HG02973 (cell line): ENCODE data around the gene SHMT1.
A peak's percentile ranks its signal among the peaks of the same experiment; 100 is the strongest.
"Not testable (repeated sequence)": the region's sequence is repeated elsewhere in the genome, so short reads cannot be mapped to it uniquely, and the experiment has no call there.

ENCODE experiments used
- ATAC-seq: cut with Tn5 transposase; IDR thresholded peaks from one replicate; pipeline ENCODE4 v1.9.1; 2021; ENCODE audit warnings: moderate library complexity; ENCODE audit not compliant: unreplicated experiment

The SHMT1 gene

DNA sequence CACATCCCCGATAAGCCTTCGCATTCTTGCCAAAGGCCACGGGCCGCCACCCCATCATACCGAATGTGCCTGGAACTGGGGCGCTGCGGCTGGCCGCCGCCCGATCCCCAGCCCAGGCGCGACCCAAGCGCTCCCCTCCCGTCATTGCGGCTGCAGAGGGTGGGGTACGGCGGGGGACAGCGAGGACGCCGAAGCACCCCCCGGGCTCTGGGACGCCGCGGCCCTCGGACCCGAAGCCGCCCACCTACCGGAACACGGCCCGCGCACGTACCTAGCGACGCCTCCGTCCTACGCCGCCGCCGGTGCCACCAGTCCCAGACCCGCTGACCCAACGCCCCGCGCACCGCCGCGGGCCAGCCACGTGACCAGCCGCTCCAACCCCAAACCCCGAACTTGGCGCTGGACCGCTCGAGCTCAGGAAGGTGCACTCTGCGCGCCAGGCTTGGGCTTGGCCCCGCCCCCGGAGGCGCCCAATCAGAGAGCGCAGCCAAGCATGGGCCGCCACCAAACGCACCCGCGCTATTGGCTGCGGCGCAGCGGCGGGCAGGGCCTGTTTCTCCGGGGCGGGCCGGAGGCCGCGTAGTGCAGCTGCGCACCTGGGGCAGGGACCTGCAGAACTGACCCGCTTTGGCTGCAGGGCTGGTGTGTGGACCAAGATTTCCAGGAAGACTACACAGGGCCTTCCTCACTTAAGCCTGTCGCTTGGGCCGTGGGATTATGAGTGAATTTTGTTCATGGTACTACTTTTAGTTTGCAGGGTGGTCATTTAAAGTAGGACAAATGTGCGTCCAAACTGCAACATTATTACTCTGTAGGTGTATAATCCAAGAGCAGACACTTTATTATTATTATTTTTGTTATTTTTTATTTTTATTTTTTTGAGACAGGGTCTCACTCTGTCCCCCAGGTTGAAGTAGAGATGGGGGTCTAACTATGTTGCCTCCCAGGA, at the start of gene SHMT1:
Gene SHMT1, minus strand, starts transcription at position 450 of the 949 bp plus-strand sequence. CDS start 7,569 bp downstream, outside the sequence.
- ATAC-seq, result peak; percentile 94

DNA sequence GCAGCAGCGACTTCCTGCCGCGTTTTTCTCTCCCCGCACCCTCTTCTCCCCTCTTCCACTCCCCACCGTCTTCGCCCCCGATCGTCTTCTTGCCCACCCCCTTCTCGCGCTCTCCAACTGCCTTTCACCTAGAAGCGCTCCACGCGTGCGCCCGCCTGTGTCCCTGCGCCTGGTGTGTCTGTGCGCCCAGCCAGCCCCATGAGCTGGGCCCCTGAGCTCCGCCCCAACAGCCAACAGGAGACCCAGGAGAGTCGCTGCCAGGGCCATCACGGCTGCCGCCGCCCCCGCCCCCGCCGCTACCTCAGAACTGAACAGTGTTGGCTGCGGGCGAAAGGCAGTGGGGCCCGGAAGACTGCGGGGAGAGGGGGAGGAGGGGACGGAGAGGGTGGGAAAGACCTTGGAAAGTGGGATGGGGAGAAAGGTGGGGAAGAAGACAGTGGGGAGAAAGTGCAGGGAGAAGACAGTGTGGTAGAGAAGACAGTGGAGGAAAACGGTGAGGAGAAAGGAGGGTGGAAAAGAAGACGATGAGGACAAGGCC, 48.7 kb upstream of the SHMT1 start:
- not testable (repeated sequence) for ATAC-seq

DNA sequence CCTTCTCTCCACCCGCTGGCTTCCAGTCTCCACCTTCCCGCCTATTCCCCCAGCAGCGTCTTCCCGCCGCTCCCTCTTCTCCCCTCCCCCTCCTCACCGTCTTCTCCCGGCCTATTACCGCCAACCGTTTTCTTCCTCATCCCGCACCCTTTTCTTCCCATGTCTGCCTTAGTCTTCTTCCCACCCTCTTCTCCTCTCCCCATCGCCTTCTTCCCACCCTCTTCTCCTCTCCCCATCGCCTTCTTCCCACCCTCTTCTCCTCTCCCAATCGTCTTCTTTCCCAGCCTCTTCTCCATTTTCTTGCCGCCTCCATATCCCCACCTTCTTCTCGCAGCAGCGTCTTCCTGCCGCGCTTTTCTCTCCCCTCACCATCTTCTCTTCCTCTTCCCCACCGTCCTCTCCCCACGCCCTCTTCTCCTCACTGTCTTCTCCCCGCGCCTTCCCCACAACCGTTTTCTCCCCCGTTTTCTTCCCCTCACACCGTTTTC, 48.1 kb upstream of the SHMT1 start:
- ATAC-seq, result not testable (repeated sequence)

DNA sequence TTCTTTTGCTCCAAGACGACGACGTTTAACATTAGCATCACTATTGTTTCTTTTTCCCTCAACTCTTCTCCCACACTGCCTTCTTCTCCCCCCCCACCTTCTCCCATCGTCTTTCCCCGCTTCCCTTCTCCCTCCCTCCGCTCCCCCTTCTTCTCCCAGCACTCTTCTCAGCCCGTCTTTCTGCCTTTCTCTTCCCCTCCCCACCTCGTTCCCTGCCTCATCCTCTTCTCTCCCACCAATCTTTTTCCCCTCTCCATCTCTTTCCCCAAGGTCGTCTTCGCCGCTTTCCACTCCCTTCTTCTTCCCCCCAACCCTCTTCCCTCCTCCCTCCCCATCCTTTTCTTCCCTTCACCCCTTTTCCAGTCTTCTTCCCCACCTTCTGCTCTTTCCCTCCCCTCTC, 47.4 kb upstream of the SHMT1 start:
- not testable (repeated sequence) for ATAC-seq

DNA sequence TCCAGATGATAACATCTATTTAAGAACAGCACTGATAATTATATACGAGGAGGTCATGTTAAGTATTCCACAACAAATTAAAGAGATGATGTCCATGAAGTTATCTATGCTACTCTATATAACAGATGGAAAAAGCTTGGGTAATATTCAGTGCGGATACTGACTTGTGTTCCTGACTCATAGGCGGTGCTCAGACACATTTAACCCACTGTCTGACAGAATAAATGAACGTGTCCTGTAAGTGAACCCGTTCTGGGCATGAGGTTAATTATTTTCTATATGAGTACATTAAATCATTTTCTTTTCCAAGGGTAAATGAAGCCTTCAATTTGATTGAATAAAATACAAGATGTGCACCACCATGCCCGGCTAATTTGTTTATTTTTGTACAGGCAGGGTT, 46.0 kb upstream of the SHMT1 start:
- not testable (repeated sequence) for ATAC-seq

DNA sequence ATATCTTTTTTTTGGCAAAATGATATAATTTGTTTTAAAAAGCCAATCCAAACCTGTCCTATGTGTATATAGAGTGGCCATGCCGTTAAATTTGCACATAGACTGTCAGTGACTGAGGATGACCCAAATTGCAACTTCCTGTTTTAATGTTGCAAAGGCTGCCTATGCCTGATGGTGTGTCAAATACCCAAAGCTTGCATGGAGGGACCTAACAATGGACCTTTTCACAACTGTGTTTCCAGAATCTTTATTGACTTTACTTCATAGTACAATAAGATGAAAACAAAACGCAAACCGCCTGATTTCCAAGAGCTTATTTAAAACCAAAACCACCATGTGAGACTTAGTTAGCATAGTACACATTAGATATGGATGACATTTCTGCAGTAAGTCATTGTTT, 45.6 kb upstream of the SHMT1 start:
- not testable (repeated sequence) for ATAC-seq

DNA sequence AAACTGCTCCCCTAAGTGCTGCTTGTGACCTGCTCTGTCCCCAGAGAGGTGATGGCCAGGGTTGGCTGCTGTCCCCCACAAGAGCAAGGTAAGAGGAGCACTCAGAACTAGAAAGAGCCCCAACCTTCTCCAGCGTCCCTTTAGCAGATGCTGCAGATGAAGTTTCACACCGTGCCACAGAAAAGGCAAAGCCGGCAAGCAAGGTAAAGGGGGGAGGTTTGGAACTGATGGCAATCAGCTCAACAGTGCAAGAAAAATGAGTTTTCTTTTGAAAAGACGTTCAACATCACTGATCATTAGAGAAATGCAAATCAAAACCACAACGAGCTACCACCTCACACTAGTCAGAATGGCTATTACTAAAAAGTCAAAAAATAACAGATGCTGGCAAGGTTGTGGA, 40.3 kb upstream of the SHMT1 start:
- ATAC-seq, result not testable (repeated sequence)

DNA sequence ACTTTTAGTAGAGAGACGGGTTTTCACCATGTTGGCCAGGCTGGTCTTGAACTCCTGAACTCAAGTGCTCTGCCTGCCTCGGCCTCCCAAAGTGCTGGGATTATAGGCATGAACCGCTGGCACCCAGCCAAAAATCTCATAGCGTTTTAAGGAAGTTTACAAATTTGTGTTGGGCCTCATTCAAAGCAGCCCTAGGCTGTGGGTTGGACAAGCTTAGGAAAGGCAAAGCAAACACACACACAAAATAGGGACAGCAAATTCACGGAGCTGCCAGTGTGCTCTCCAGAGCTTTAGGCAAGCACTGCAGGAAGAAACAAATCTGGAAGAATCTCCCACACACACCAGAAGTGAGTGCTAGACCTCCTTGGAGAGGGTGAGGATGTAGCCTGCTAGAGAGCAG, 39.8 kb upstream of the SHMT1 start:
- not testable (repeated sequence) for ATAC-seq

DNA sequence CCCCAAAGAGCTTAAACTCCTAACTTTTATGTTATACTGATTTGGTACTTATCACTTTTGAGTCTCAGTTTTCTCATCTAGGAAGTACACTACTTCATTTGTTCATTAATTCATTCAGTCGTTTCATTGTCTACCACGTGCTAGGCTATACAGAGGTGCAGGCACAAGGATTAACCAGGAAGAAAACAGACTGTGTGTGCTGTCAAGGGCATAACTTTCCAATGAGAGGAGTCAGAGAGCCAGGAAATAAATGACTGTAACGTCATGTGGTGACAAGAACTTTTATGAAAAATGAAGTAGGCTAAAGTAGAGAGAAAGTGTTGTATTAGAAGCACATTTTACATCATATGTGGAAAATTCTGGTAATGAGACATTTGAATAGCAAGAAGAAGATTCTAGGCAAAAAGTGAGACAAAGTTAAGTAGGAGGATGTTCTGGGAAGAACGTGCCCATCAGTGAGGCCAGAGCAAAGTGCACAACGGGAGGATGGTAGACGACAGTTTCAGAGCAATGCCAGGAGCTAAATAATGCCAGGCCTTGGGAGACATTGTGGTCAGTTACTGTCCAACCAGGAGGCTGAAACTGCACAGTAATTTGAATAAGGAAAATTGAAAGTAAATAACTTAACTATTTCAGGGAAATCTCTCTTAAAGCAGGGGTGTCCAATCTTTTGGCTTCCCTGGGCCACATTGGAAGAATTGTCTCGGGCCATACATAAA, 38.7 kb upstream of the SHMT1 start:
- not testable (repeated sequence) for ATAC-seq

DNA sequence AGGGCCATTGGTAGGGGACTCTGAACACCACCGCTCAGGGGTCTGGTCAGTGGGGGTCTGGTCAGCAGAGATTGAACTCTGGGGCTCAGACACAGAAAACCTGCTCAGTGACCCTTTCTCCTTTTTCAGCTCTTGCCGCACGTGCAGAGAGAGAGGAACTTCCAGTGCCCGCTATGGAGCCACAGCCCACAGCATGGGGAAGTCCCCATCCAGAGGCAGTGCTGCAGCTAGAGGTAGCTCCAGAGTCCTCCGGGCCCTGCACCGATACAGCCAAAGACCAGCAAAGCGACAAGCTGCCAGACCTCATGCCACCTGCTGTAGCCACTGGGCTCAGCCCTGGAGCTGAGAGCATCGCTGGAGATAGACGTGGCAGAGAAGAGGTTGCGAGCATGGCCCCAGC, 25.4 kb upstream of the SHMT1 start:
- ATAC-seq, result not testable (repeated sequence)

DNA sequence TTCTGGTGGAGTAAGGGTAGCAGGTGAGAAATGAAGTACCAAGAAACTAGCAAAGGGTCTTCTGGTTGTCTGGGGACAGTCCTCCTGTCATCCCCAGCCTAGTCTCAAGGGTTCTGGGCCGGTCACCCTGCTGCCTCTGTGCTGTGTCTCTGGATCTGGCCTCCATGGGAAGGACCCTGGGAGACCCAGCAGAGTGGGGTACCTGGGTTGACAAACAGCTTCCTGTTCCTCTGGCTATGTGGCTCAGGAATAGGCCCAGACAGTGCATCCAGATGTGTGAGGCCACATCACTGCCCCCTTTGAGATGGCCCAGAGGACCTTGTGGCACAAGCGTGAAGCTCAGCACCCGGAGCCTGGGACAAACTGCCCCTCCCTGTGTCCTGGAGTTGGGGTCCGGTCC, 24.9 kb upstream of the SHMT1 start:
- not testable (repeated sequence) for ATAC-seq

DNA sequence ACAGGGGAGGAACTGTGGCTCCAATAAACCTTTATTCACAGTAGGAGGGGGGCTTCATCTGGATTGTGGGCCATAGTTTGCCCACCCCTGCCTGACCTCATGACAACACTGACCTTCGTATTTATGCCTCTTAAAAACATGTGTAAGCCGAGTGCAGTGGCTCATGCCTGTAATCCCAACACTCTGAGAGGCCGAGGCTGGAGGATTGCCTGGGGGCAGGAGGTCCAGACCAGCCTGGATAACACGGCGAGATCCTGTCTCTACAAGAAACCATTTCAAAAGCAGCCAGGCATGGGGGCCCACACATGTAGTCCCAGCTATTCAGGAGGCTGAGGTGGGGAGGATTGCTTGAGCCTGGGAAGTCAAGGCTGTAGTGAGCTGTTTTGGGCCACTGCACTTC, 24.2 kb upstream of the SHMT1 start:
- ATAC-seq, result not testable (repeated sequence)

DNA sequence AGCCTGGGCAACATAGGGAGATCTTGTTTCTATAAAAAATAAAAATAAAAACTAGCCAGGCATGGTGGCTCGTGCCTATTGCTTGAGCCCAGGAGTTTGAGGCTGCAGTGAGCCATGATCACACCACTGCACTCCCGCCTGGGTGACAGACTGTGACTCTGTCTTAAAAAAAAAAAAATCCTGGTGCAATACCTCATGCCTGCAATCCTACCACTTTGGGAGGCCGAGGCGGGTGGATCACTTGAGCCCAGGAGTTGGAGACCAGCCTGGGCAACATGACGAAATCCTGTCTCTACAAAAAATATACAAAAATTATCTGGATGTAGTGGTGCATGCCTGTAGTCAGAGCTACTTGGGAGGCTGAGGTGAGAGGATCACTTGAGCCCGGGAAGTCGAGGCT, 20.9 kb upstream of the SHMT1 start:
- not testable (repeated sequence) for ATAC-seq

DNA sequence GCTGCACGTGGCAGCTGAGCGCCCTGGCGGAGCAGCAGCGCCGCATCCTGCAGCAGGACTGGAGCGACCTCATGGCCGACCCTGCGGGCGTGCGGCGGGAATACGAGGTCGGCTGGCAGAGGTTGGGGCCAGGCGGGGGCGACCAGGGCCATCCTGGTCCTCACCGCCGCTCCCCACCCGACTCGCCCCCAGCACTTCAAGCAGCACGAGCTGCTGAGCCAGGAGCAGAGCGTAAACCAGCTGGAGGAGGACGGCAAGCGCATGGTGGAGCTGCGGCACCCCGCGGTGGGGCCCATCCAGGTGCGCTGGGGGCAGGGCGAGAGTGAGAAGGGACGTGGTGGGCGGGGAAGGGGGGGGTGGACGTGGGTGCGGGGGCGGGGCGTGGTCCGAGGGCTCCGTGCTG, 19.7 kb upstream of the SHMT1 start:
- not testable (repeated sequence) for ATAC-seq

DNA sequence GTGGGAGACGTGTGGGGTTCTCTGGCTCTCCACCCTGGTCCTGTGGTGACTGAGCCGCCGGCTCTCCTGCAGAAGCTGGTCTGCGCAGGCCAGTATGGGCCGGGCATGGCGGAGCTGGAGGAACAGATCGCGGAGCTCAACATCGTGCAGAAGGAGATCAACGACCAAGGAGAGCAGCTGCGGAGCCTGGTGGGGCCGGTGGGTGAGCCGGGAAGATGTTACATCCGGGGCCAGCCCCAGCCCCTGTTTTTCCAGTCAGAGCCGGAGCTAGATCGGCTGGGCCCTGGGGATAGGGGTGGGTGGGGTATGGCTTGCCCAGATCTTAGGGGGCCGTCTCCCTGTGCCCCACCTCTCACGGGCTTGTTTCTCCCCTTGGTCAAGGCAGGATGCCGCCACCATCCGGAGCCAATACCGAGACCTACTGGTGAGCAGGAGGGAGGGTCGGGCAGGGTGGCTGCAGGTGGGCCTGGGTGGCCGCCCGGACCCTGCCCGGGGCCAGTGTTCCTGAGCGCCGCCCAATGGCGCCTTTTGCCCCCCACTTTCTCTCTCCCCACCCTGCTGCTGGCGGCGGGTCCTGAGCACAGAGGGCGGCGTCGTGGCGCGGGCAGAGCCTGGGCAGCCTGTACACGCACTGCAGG, 19.2 kb upstream of the SHMT1 start:
- ATAC-seq, result no peak

DNA sequence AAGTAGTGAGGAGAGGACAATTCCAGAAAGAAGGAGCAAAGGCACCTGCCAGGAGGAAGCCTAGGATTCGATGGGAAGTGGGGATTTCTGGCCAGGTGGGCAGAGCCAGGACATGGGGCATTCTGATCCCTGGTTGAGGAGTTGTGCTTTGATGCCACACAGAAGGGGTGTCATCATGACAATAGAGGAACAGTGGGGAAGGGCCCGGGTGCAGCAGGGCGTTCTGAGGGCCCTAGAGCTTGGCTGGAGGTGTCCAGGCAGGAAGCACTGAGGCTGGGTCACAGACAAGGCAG, 18.5 kb upstream of the SHMT1 start:
- no peak for ATAC-seq

DNA sequence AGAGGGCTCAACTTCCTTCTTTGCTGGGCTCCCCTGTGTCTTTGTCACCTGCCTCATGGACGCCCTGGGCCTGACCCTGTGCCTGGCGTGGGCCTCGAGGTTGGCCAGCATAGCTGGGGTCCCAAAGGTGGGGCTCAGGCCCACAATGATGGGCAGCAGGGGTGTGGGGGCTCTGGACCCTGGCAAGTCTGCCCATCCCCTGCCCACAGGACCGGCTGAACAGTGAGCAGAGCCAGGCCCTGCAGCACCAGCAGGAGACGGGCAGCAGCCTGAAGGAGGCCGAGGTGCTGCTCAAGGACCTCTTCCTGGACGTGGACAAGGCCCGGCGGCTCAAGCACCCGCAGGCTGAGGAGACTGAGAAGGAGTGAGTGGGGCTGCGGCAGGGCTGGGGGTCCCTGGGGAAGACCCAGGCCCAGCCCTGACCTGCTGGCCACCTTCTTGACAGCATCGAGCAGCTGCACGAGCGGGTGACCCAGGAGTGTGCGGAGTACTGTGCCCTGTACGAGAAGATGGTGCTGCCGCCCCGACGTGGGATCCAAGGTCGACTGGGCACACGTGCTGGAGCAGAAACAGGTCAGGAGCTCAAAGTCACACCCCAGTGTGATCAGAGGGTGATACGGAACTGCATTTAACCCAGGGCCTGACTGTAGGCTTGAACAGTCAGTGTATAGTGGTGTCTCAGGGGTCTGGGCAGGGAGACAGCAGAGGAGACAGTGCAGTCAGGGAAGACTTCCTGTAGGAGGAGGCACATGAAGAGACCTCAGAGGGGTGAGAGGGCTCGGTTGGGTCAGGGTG, 18.0 kb upstream of the SHMT1 start:
- no peak for ATAC-seq

DNA sequence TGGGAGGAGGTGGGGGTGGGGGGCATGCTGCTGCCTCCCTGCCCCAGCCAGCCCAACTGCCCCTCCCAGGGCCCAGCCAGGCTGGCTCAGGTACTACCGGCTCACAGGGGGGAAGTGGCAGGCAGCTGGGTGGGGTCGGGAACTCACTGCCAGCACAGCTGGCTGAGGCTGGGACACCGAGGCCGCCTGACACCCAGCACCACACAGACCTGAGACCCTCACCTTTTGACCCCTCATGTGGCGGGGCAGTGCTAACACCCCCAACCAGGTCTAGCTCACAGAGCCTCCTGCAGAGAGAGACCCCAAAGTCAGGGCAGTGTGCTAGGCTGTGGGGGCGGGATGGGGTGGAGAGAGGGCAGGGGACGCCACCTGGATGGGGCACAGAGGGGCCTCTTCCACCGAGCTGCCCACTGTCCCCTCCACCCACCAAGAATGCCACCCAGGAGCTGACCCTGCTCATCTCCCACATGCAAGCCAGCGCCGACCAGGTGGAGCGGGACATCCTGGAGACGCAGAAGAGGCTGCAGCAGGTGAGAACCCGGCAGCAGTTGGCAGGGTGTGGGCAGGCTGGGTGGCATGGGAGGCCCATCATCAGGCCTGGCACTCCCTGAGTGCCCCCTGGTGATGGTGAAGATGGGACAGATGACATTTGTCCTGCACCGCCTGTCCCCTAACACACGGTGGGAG, 17.3 kb upstream of the SHMT1 start:
- ATAC-seq, result no peak

DNA sequence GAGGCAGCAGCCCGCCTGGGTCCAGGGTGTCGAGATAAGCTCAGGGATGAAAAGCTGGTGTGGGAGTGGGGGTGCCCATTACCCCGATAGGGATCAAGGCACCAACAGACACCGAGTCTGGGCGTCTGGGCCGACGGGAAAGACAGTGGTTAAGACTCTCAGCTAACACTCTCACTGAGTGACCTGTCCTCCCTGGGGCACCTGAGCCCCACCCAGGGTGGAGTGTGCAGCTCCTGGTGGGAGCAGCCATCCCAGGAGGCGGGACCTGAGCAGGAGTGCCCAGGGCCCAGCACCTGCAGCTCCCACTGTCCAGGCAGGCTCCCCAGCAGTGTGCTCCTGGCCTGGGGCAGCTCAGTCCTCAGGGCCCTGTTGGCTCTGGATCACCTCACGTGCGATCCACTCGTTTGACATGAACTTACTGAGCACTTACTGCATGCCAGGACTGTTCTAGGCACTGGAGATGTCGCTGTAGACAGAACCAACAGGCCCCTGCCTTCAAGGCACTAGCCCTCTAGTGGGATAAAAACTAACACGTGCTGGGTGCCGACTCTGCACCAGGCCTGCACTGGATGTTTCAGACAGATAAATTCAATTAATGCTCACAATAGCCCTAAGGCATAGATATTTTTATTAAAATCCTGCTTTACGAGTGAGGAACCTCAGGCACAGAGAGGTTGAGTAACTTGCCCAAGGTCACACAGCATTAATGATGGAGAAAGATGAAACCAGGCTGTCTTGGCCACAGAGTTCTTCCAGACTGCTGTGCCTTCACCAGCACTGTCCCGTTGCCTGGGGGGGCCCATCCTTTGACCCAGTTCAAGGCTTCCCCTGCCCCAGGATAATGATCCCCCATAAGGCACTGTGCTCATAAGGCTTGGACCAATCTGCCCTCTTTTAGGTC, 16.1 kb upstream of the SHMT1 start:
- ATAC-seq, result no peak
